Chondrocyte (in vitro differentiated cells): ENCODE results near the gene DHX34. TPM values are rescaled to one million over a fixed set of nuclear protein-coding genes. Genes with fewer than 3 reads are reported as not detected.
"Not testable (repeated sequence)": the region's sequence is repeated elsewhere in the genome, so short reads cannot be mapped to it uniquely, and the experiment has no call there.

Experiments used
- DNase-seq: peaks from one replicate; pipeline ENCODE4 v3.0.0; 2021; ENCODE audit warnings: mixed read lengths, low spot score
- H3K27ac Mint-ChIP-seq: one replicate; pipeline ENCODE4 v1.8.0; 2021; ENCODE audit warnings: mild to moderate bottlenecking, moderate library complexity, mixed read lengths; ENCODE audit not compliant: unreplicated experiment
- H3K27me3 Mint-ChIP-seq: 2 replicates; pipeline ENCODE4 v1.8.0; 2021; ENCODE audit warnings: low read depth, mixed read lengths
- H3K36me3 Mint-ChIP-seq: 2 replicates; pipeline ENCODE4 v1.8.0; 2021; ENCODE audit warnings: low read depth, mixed read lengths
- H3K4me1 Mint-ChIP-seq: 2 replicates; pipeline ENCODE4 v1.8.0; 2021; ENCODE audit warnings: low read depth, mild to moderate bottlenecking, mixed read lengths
- H3K4me3 Mint-ChIP-seq: one replicate; pipeline ENCODE4 v1.8.0; 2021; ENCODE audit warnings: mild to moderate bottlenecking, moderate library complexity, mixed read lengths; ENCODE audit not compliant: unreplicated experiment
- H3K9me3 Mint-ChIP-seq: 2 replicates; pipeline ENCODE4 v1.8.0; 2021; ENCODE audit warnings: low read depth, mixed read lengths
- total RNA-seq: library from RNA; stranded (reverse); gene quantifications from 3 replicates; pipeline ENCODE4 v1.2.1, GENCODE V29; 2021
- TF ChIP-seq, protein P1 (sequence below): fragments of 200-600 bp; sonication (generic); IDR thresholded peaks from 2 replicates; pipeline ENCODE4 v1.5.0; 2021; ENCODE audit warnings: antibody characterized with exemption, mild to moderate bottlenecking, moderate library complexity

DHX34 gene
- total RNA-seq, 1 donor from 2014 or later = 15.6 TPM

DNA sequence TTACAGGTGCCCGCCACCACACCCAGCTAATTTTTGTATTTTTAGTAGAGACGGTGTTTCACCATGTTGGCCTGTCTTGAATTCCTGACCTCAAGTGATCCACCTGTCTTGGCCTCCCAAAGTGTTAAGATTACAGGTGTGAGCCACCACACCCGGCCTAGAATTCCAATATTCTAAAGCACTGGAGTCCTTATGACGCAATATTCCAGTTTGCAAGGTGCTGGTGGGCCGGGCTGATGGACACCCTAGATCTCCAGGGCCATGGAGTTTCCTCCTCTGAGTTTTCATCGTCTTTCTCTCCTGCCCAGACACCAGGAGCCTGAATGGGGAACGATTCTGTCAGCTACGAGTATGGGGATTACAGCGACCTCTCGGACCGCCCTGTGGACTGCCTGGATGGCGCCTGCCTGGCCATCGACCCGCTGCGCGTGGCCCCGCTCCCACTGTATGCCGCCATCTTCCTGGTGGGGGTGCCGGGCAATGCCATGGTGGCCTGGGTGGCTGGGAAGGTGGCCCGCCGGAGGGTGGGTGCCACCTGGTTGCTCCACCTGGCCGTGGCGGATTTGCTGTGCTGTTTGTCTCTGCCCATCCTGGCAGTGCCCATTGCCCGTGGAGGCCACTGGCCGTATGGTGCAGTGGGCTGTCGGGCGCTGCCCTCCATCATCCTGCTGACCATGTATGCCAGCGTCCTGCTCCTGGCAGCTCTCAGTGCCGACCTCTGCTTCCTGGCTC is 8.5 kb upstream of the DHX34 start:
- peaks cover 1% of the 10 kb centered on the region for H3K27me3 Mint-ChIP-seq
- H3K9me3 Mint-ChIP-seq = no peaks in the 10 kb centered on the region
- H3K4me1 Mint-ChIP-seq = no peaks in the 10 kb centered on the region
- H3K4me3 Mint-ChIP-seq = no peak overlapping the region
- TF ChIP-seq, protein P1, sequence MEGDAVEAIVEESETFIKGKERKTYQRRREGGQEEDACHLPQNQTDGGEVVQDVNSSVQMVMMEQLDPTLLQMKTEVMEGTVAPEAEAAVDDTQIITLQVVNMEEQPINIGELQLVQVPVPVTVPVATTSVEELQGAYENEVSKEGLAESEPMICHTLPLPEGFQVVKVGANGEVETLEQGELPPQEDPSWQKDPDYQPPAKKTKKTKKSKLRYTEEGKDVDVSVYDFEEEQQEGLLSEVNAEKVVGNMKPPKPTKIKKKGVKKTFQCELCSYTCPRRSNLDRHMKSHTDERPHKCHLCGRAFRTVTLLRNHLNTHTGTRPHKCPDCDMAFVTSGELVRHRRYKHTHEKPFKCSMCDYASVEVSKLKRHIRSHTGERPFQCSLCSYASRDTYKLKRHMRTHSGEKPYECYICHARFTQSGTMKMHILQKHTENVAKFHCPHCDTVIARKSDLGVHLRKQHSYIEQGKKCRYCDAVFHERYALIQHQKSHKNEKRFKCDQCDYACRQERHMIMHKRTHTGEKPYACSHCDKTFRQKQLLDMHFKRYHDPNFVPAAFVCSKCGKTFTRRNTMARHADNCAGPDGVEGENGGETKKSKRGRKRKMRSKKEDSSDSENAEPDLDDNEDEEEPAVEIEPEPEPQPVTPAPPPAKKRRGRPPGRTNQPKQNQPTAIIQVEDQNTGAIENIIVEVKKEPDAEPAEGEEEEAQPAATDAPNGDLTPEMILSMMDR = no peak
- no peak for DNase-seq
- no peak overlapping the region for H3K27ac Mint-ChIP-seq
- no peaks in the 10 kb centered on the region for H3K36me3 Mint-ChIP-seq

DNA sequence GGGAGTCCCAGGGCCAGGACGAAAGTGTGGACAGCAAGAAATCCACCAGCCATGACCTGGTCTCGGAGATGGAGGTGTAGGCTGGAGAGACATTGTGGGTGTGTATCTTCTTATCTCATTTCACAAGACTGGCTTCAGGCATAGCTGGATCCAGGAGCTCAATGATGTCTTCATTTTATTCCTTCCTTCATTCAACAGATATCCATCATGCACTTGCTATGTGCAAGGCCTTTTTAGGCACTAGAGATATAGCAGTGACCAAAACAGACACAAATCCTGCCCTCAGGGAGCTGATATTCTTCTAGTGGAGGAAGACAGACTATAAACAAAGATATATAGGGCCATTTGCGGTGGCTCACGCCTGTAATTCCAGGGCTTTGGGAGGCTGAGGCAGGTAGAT is 7.4 kb upstream of the DHX34 start:
- TF ChIP-seq, protein P1 = no peak
- Mint-ChIP-seq H3K27ac (no peak overlapping the region), H3K27me3 (peaks cover 1% of the 10 kb centered on the region), H3K4me1 (no peaks in the 10 kb centered on the region), H3K36me3 (no peaks in the 10 kb centered on the region), H3K9me3 (no peaks in the 10 kb centered on the region), H3K4me3 (no peak overlapping the region)
- no peak for DNase-seq

DNA sequence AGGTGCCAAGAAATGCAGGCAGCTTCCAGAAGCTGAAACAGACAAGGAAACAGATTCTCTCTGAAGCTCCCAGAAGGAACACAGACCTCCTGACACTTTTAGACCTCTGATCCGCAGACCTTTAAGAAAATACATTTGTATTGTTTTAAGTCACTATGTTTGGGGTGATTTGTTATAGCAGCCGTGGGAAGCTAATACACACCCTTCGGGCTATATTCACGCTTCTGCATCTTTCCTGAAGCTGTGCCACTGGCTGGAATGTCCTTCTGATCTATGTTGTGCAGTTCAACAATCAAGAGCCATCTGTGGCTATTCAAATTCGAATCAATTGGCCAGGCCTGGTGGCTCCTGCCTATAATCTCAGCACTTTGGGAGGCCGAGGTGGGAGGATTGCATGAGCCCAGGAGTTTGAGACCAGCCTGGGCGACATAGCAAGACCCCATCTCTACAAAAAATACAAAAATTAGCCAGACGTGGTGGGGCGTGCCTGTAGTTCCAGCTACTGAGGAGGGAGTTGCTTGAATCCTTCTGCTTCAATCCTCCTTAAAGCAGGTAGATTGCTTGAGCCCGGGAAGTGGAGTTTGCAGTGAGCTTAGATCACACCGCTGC is 5.8 kb upstream of the DHX34 start:
- Mint-ChIP-seq H3K9me3 (no peaks in the 10 kb centered on the region), H3K4me3 (no peak overlapping the region), H3K36me3 (no peaks in the 10 kb centered on the region), H3K4me1 (no peaks in the 10 kb centered on the region), H3K27me3 (peaks cover 1% of the 10 kb centered on the region), H3K27ac (no peak overlapping the region)
- DNase-seq = no peak
- TF ChIP-seq, protein P1 = no peak

DNA sequence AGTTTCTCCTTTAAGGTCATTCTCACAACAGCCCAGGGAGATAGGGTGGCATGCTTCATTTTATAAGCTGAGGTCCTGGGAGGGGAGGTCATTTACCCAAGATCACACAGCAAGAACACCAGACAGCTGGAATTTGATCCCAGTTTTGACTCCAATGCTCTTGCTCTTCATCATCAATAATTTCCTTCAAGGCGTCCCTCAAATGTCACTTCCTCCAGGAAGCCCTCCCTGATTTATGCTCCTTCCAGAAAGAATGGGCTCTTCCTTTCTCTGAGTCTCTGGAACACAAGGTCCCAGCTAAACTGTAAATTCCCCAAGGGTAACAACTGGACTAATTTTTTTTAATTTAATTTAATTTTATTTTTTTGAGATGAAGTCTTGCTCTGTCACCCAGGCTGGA is 4.7 kb upstream of the DHX34 start:
- Mint-ChIP-seq H3K27me3 (peaks cover 1% of the 10 kb centered on the region), H3K27ac (no peak overlapping the region), H3K9me3 (no peaks in the 10 kb centered on the region), H3K4me3 (no peak overlapping the region), H3K4me1 (peaks cover 8% of the 10 kb centered on the region), H3K36me3 (no peaks in the 10 kb centered on the region)
- no peak for DNase-seq
- TF ChIP-seq, protein P1 = no peak

DNA sequence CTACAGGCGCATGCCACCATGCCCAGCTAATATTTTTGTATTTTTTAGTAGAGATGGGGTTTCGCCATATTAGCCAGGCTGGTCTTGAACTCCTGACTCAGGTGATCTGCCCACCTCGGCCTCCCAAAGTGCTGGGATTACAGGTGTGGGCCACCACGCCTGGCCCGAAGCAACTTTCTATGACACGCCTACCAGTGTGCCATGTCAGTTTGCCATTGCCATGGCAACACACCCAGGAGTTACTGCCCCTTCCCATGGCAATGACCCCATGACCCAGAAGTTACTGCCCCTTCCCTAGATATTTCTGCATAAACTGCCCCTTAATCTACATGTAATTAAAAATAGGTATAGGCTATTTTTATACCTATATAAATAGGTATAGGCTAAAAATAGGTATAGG is 3.1 kb upstream of the DHX34 start:
- H3K4me1 Mint-ChIP-seq = peaks cover 23% of the 10 kb centered on the region
- not testable (repeated sequence) for H3K4me3 Mint-ChIP-seq, H3K27ac Mint-ChIP-seq, H3K36me3 Mint-ChIP-seq, H3K27me3 Mint-ChIP-seq, H3K9me3 Mint-ChIP-seq, DNase-seq

DNA sequence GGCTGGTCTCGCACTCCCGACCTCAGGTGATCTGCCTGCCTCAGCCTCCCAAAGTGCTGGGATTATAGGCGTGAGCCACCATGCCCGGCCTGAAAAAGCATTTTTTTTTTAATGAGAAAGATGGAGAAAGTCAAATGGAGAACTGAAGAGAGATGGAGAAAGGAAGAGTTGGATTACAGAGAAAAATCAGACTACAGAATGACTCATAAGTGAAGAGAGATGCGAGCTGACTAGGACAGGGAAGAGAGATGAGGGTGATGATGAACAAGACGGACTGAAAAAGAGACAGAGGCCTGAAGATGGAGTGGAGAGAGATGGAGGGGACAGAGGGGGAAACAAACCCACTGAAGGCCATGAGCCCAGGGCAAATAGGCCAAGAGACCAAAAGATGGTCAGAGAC is 1.5 kb downstream of the DHX34 start:
- Mint-ChIP-seq H3K27me3 (no peaks in the 10 kb centered on the region), H3K27ac (peak overlapping the region; percentile 76), H3K4me1 (peaks cover 29% of the 10 kb centered on the region), H3K4me3 (peak overlapping the region; percentile 59), H3K9me3 (no peaks in the 10 kb centered on the region), H3K36me3 (peaks cover 14% of the 10 kb centered on the region)
- TF ChIP-seq, protein P1 = no peak
- no peak for DNase-seq
